ENCODE results near the gene CPNE2.

CPNE2 gene

GRCh38 chr16:57091975-57092785 is at the start of gene CPNE2:
Gene CPNE2, plus strand, starts transcription at chr16:57092583. Its CDS starts 18,160 bp downstream, at chr16:57110743.
- H3K4me1 ChIP-seq (ENCODE audit: control insufficient read depth, insufficient read depth, low read length): peaks cover 12% of the 10 kb centered on the region

GRCh38 chr16:57043248-57043647 is 49.1 kb upstream of the CPNE2 start:
- no peak overlapping the region for H3K27ac ChIP-seq (ENCODE audit: low read depth, low read length)
- no peaks in the 10 kb centered on the region for H3K27me3 ChIP-seq (ENCODE audit: control insufficient read depth, insufficient read depth, low read length)
- peak overlapping the region; percentile 17 for H3K9ac ChIP-seq (ENCODE audit: low read length)
- peaks cover 5% of the 10 kb centered on the region for H3K36me3 ChIP-seq (ENCODE audit: control insufficient read depth, insufficient read depth, low read length)
- H3K4me1 ChIP-seq (ENCODE audit: control insufficient read depth, insufficient read depth, low read length): no peaks in the 10 kb centered on the region
- no peak overlapping the region for H3K4me3 ChIP-seq (ENCODE audit: low read length)

More at GRCh38 chr16:57091975-57092785, at the start of gene CPNE2:
- Histone ChIP-seq H3K9ac (ENCODE audit: low read length) (peak within 1 kb of the TSS; percentile 77), H3K27me3 (ENCODE audit: control insufficient read depth, insufficient read depth, low read length) (no peaks in the 10 kb centered on the region), H3K36me3 (ENCODE audit: control insufficient read depth, insufficient read depth, low read length) (peaks cover 3% of the 10 kb centered on the region), H3K4me3 (ENCODE audit: low read length) (peak within 1 kb of the TSS; percentile 78), H3K27ac (ENCODE audit: low read depth, low read length) (peak within 1 kb of the TSS; percentile 78)

- H3K27ac ChIP-seq (ENCODE audit: low read depth, low read length): no peak overlapping the region
- H3K4me3 ChIP-seq (ENCODE audit: low read length): no peak overlapping the region
- no peaks in the 10 kb centered on the region for H3K27me3 ChIP-seq (ENCODE audit: control insufficient read depth, insufficient read depth, low read length)
- H3K4me1 ChIP-seq (ENCODE audit: control insufficient read depth, insufficient read depth, low read length): no peaks in the 10 kb centered on the region
- H3K36me3 ChIP-seq (ENCODE audit: control insufficient read depth, insufficient read depth, low read length): peaks cover 4% of the 10 kb centered on the region
- no peak overlapping the region for H3K9ac ChIP-seq (ENCODE audit: low read length)
Observed at GRCh38 chr16:57044931-57045693, 47.3 kb upstream of the CPNE2 start.

DNA sequence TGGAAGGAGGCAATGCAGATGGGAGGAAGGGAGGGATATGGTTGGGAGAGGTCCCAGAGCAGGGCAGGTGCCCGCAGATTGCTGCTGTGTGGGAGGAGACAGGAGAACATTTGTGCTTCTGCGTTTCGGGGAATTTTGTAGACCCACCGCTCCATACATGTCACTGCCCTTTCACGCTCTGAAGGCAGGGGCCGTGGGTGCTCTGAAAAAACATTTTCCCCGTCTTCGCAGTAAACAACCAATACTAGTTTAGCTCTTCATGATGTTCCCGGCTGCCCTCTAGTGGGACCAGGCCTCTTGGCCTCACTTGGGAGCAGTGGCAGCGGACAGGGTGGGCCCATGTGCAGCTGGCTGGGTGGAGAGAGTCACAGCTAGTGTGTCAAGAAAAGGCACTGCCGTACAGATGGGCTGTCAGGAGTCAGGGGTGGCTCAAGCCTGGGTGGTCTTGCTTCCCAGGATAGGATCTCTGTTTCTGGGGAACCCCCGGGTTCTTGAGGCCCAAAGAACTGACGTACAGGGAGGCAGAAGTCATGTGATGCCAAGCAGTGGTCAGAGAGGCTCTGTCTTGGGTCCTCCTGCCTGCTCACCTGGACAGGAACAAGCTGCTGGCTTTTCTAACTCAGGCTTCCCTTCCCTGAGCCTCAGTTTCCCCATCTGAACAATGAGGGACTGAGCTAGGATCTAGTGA is 46.5 kb upstream of the CPNE2 start:
- Histone ChIP-seq H3K4me3 (ENCODE audit: low read length) (no peak overlapping the region), H3K27ac (ENCODE audit: low read depth, low read length) (no peak overlapping the region)

GRCh38 chr16:57048095-57048494 is 44.3 kb upstream of the CPNE2 start:
- Histone ChIP-seq H3K27ac (ENCODE audit: low read depth, low read length) (no peak overlapping the region), H3K36me3 (ENCODE audit: control insufficient read depth, insufficient read depth, low read length) (no peaks in the 10 kb centered on the region), H3K4me3 (ENCODE audit: low read length) (no peak overlapping the region), H3K9ac (ENCODE audit: low read length) (no peak overlapping the region), H3K4me1 (ENCODE audit: control insufficient read depth, insufficient read depth, low read length) (no peaks in the 10 kb centered on the region), H3K27me3 (ENCODE audit: control insufficient read depth, insufficient read depth, low read length) (no peaks in the 10 kb centered on the region)

More for the DNA sequence above, 46.5 kb upstream of the CPNE2 start:
- H3K9ac ChIP-seq (ENCODE audit: low read length): no peak overlapping the region
- H3K36me3 ChIP-seq (ENCODE audit: control insufficient read depth, insufficient read depth, low read length): no peaks in the 10 kb centered on the region
- no peaks in the 10 kb centered on the region for H3K4me1 ChIP-seq (ENCODE audit: control insufficient read depth, insufficient read depth, low read length)
- no peaks in the 10 kb centered on the region for H3K27me3 ChIP-seq (ENCODE audit: control insufficient read depth, insufficient read depth, low read length)

DNA sequence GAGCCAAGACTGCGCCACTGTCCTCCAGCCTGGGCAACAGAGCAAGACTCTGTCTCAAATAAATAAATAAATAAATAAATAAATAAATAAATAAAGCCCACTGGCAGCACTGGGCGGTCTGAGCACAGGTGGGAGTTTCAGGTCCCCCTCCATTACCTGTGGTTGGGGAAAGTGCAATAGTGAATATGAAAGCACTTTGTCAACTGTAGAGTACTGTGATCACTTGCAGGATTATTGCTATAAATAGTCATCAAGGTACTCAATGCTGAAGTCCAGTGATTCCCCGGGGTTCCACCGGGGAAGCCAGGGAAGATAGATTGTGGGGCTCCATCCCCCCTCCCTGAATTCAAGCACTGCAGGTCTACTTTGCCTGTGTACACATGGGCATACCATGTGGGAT is 42.7 kb upstream of the CPNE2 start:
- Histone ChIP-seq H3K36me3 (ENCODE audit: control insufficient read depth, insufficient read depth, low read length) (peaks cover 4% of the 10 kb centered on the region), H3K9ac (ENCODE audit: low read length) (no peak overlapping the region), H3K4me3 (ENCODE audit: low read length) (no peak overlapping the region)

DNA sequence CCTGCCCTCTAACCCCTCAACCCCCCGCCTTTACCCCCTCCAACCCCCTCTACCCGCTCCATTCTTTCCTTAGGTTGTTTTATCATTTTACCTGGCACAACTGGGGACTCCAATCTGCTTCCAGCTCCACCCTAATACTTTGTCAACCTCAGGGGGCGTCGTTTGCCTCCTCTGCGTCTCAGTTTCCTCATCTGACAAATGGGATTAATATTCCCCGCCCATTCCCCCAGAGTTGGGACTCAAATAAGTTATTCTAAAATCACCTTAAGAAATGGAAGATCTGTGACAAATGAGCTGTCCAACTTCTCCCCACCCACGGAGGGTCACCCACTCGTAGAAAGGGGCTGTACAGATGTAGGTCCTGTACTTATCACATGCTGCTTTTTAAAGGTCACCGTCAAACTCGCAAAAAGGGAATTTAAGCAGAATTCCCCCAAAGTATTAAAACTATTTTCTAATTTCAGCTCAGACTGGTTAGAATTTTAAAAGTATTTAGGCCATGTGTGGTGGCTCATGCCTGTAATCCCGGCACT is 40.6 kb upstream of the CPNE2 start:
- Histone ChIP-seq H3K9ac (ENCODE audit: low read length) (no peak overlapping the region), H3K36me3 (ENCODE audit: control insufficient read depth, insufficient read depth, low read length) (peaks cover 10% of the 10 kb centered on the region), H3K27me3 (ENCODE audit: control insufficient read depth, insufficient read depth, low read length) (no peaks in the 10 kb centered on the region), H3K4me3 (ENCODE audit: low read length) (no peak overlapping the region), H3K27ac (ENCODE audit: low read depth, low read length) (no peak overlapping the region), H3K4me1 (ENCODE audit: control insufficient read depth, insufficient read depth, low read length) (no peaks in the 10 kb centered on the region)

More for the DNA sequence above, 42.7 kb upstream of the CPNE2 start:
- H3K27ac ChIP-seq (ENCODE audit: low read depth, low read length): no peak overlapping the region
- no peaks in the 10 kb centered on the region for H3K4me1 ChIP-seq (ENCODE audit: control insufficient read depth, insufficient read depth, low read length)
- H3K27me3 ChIP-seq (ENCODE audit: control insufficient read depth, insufficient read depth, low read length): no peaks in the 10 kb centered on the region

DNA sequence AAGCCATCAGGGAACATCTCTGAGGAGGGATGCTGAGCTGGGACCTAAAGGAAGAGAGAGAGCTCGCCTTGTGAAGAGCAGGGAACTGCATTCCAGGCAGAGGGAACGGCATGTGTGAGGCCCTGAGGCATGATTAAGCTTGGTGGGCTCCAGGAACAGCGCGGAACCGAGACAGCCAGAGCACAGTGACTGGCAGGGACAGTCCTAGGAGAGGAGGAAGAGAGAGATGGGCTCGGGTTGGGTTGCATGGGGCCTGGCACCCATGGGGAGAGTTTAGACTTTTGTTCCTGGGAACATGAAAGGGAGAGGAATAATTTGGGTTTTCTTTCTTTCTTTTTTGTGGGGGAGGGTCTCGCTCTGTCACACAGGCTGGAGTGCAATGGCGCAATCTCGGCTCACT is 39.2 kb upstream of the CPNE2 start:
- H3K27me3 ChIP-seq (ENCODE audit: control insufficient read depth, insufficient read depth, low read length): no peaks in the 10 kb centered on the region
- H3K4me1 ChIP-seq (ENCODE audit: control insufficient read depth, insufficient read depth, low read length): no peaks in the 10 kb centered on the region
- H3K4me3 ChIP-seq (ENCODE audit: low read length): no peak overlapping the region
- no peak overlapping the region for H3K9ac ChIP-seq (ENCODE audit: low read length)
- H3K27ac ChIP-seq (ENCODE audit: low read depth, low read length): no peak overlapping the region
- peaks cover 17% of the 10 kb centered on the region for H3K36me3 ChIP-seq (ENCODE audit: control insufficient read depth, insufficient read depth, low read length)

- Histone ChIP-seq H3K9ac (ENCODE audit: low read length) (no peak overlapping the region), H3K27ac (ENCODE audit: low read depth, low read length) (no peak overlapping the region), H3K4me1 (ENCODE audit: control insufficient read depth, insufficient read depth, low read length) (no peaks in the 10 kb centered on the region), H3K36me3 (ENCODE audit: control insufficient read depth, insufficient read depth, low read length) (peaks cover 19% of the 10 kb centered on the region), H3K4me3 (ENCODE audit: low read length) (no peak overlapping the region), H3K27me3 (ENCODE audit: control insufficient read depth, insufficient read depth, low read length) (no peaks in the 10 kb centered on the region)
Observed at GRCh38 chr16:57054338-57054737, 38.0 kb upstream of the CPNE2 start.

GRCh38 chr16:57054771-57055170 is 37.6 kb upstream of the CPNE2 start:
- no peak overlapping the region for H3K27ac ChIP-seq (ENCODE audit: low read depth, low read length)
- no peaks in the 10 kb centered on the region for H3K4me1 ChIP-seq (ENCODE audit: control insufficient read depth, insufficient read depth, low read length)
- H3K36me3 ChIP-seq (ENCODE audit: control insufficient read depth, insufficient read depth, low read length): peaks cover 19% of the 10 kb centered on the region
- no peak overlapping the region for H3K4me3 ChIP-seq (ENCODE audit: low read length)
- no peak overlapping the region for H3K9ac ChIP-seq (ENCODE audit: low read length)
- H3K27me3 ChIP-seq (ENCODE audit: control insufficient read depth, insufficient read depth, low read length): no peaks in the 10 kb centered on the region

DNA sequence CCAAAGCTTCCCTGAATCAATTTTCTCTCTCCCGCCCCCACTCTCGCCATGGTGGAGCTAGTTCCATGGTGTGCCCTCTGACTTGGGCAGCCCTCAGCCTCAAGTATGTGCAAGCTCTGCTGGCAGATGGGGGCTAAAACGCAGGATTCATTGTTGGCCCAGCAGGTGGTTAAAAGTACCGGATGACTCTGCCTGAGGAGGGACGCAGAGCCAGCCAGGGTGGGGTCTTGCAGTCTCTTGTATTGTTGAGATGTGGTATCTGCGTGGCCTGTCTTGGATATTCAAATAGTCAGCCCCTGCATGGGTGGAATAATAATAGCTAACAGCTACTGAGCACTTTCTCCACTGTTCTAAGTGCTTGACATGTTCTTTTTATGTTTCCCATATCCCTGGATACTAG is 36.7 kb upstream of the CPNE2 start:
- no peak overlapping the region for H3K27ac ChIP-seq (ENCODE audit: low read depth, low read length)
- peaks cover 19% of the 10 kb centered on the region for H3K36me3 ChIP-seq (ENCODE audit: control insufficient read depth, insufficient read depth, low read length)
- H3K4me1 ChIP-seq (ENCODE audit: control insufficient read depth, insufficient read depth, low read length): no peaks in the 10 kb centered on the region
- no peak overlapping the region for H3K9ac ChIP-seq (ENCODE audit: low read length)
- no peaks in the 10 kb centered on the region for H3K27me3 ChIP-seq (ENCODE audit: control insufficient read depth, insufficient read depth, low read length)
- H3K4me3 ChIP-seq (ENCODE audit: low read length): no peak overlapping the region

DNA sequence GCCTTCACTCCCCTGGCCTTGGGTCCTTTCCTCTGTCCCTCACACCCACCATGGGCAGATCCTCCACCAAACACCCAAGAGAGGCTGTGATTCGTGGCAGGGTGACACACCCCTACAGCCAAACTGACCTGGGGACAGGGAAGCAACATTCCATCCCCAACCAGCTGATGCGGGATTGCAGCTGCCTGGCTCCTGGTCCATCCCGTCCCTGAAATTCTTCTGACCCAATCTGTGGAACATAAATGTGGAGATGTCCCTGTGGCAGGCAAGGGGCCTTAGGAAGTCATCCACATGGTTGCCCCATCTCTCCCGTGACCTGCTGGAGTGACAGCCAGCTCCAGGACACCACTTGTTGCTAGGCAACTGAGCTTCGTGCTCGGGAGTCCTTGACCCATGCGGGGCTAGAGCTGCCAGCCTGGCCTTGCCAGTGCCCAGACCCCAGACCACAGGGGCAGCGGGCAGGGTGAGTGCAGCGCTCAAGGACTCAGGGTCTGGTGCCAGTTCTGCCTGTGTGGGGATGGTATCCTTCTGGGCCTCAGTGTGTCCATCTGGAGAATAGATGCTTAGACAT is 34.0 kb upstream of the CPNE2 start:
- Histone ChIP-seq H3K27me3 (ENCODE audit: control insufficient read depth, insufficient read depth, low read length) (no peaks in the 10 kb centered on the region), H3K4me1 (ENCODE audit: control insufficient read depth, insufficient read depth, low read length) (no peaks in the 10 kb centered on the region), H3K9ac (ENCODE audit: low read length) (no peak overlapping the region), H3K27ac (ENCODE audit: low read depth, low read length) (no peak overlapping the region), H3K36me3 (ENCODE audit: control insufficient read depth, insufficient read depth, low read length) (peaks cover 22% of the 10 kb centered on the region), H3K4me3 (ENCODE audit: low read length) (no peak overlapping the region)

Data from rectal smooth muscle tissue (tissue), 1 donor.